ENCODE measurements around the gene C10orf90.

- TF ChIP-seq EZH2 (IDR thresholded peaks at IDR 0.05; ENCODE audit: borderline replicate concordance) (no peak), CTCF (IDR thresholded peaks at IDR 0.05; ENCODE audit: poor library complexity) (no peak), EZH2phosphoT487 (IDR thresholded peaks at IDR 0.05; ENCODE audit: low read depth, severe bottlenecking, unreplicated experiment) (no peak)
These were observed 53.8 kb downstream of the C10orf90 start for GRCh38 chr10:126616737-126617136.

All from hepatocyte (in vitro differentiated cells).